SK-N-SH treated with all-trans-retinoic acid at 6 μM for 48 hours (cell line): Measurements from ENCODE around the gene LRRC14B.
"Not testable (repeated sequence)": the region's sequence is repeated elsewhere in the genome, so short reads cannot be mapped to it uniquely, and the experiment has no call there.

ENCODE experiments used
- ATAC-seq: fragments of 200-7000 bp; cut with Tn5 transposase; 3 replicates; pipeline ENCODE4 v1.9.1; 2020; ENCODE audit warnings: mild to moderate bottlenecking, moderate library complexity
- ARNTL ChIP-seq: fragments of 450-650 bp; formaldehyde crosslinking; IDR thresholded peaks from 2 replicates; pipeline ENCODE4 v1.5.0; 2020; ENCODE audit warnings: low read depth, mild to moderate bottlenecking, moderate library complexity, borderline replicate concordance
- BACH2 ChIP-seq: fragments of 250-450 bp; sonication (Bioruptor Pico); IDR thresholded peaks from 2 replicates; pipeline ENCODE4 v1.9.0; 2021; ENCODE audit warnings: mild to moderate bottlenecking, borderline replicate concordance
- CSDC2 ChIP-seq: fragments of 250-450 bp; sonication (Bioruptor Pico); IDR thresholded peaks from 2 replicates; pipeline ENCODE4 v1.5.0; 2020; ENCODE audit warnings: mild to moderate bottlenecking, moderate library complexity
- CSRNP3 ChIP-seq: fragments of 250-450 bp; sonication (Bioruptor Pico); IDR thresholded peaks from 2 replicates; pipeline ENCODE4 v1.5.1; 2021; ENCODE audit warnings: mild to moderate bottlenecking, moderate library complexity
- ESRRG ChIP-seq: fragments of 250-450 bp; sonication (Bioruptor Pico); IDR thresholded peaks from 2 replicates; pipeline ENCODE4 v1.6.1; 2021; ENCODE audit warnings: mild to moderate bottlenecking
- GLIS3 ChIP-seq: fragments of 250-450 bp; sonication (Bioruptor Pico); IDR thresholded peaks from 2 replicates; pipeline ENCODE4 v1.5.0; 2020; ENCODE audit warnings: mild to moderate bottlenecking, moderate library complexity
- ISL1 ChIP-seq: fragments of 250-450 bp; sonication (Bioruptor Pico); IDR thresholded peaks from 2 replicates; pipeline ENCODE4 v2.1.2; 2022; ENCODE audit warnings: mild to moderate bottlenecking, moderate library complexity
- OSR1 ChIP-seq: fragments of 250-450 bp; sonication (Bioruptor Pico); IDR thresholded peaks from 2 replicates; pipeline ENCODE4 v1.8.0; 2022; ENCODE audit warnings: moderate library complexity, mild to moderate bottlenecking, inconsistent platforms
- POU6F1 ChIP-seq: fragments of 250-450 bp; sonication (Bioruptor Pico); IDR thresholded peaks from 2 replicates; pipeline ENCODE4 v1.8.0; 2021; ENCODE audit warnings: low read depth, mild to moderate bottlenecking, moderate library complexity, borderline replicate concordance
- TCF4 ChIP-seq: fragments of 250-450 bp; sonication (Bioruptor Pico); IDR thresholded peaks from 2 replicates; pipeline ENCODE4 v1.8.0; 2021; ENCODE audit warnings: mild to moderate bottlenecking, moderate library complexity, borderline replicate concordance
- TOX ChIP-seq: fragments of 250-450 bp; sonication (Bioruptor Pico); IDR thresholded peaks from 2 replicates; pipeline ENCODE4 v1.8.0; 2021; ENCODE audit warnings: mild to moderate bottlenecking, moderate library complexity, borderline replicate concordance
- TSHZ2 ChIP-seq: fragments of 250-450 bp; sonication (Bioruptor Pico); IDR thresholded peaks from 2 replicates; pipeline ENCODE4 v1.5.0; 2020; ENCODE audit warnings: mild to moderate bottlenecking, moderate library complexity
- ZFP3 ChIP-seq: fragments of 250-450 bp; sonication (Bioruptor Pico); IDR thresholded peaks from 2 replicates; pipeline ENCODE4 v1.5.0; 2020; ENCODE audit warnings: mild to moderate bottlenecking, moderate library complexity
- ZFP30 ChIP-seq: fragments of 450-650 bp; formaldehyde crosslinking; IDR thresholded peaks from 2 replicates; pipeline ENCODE4 v1.5.0; 2022; ENCODE audit warnings: mild to moderate bottlenecking, moderate library complexity
- ZNF565 ChIP-seq: fragments of 450-650 bp; formaldehyde crosslinking; conservative IDR thresholded peaks from 2 replicates; pipeline ENCODE4 v1.5.0; 2020; ENCODE audit warnings: low read depth, mild to moderate bottlenecking, moderate library complexity
- ZNF70 ChIP-seq: fragments of 450-650 bp; formaldehyde crosslinking; IDR thresholded peaks from 2 replicates; pipeline ENCODE4 v1.5.0; 2020; ENCODE audit warnings: mild to moderate bottlenecking, moderate library complexity
- ZNF8 ChIP-seq: fragments of 450-650 bp; formaldehyde crosslinking; IDR thresholded peaks from 2 replicates; pipeline ENCODE4 v1.5.0; 2020; ENCODE audit warnings: mild to moderate bottlenecking, moderate library complexity

Gene LRRC14B

GRCh38 chr5:234450-234849 lies 43.2 kb downstream of the LRRC14B start:
- TF ChIP-seq TCF4 (CRISPR knock-in tag) (no peak), TSHZ2 (CRISPR knock-in tag) (no peak), CSDC2 (CRISPR knock-in tag) (no peak), ZFP30 (no peak), OSR1 (CRISPR knock-in tag) (no peak), CSRNP3 (CRISPR knock-in tag) (no peak), ESRRG (no peak), TOX (CRISPR knock-in tag) (no peak), ZNF565 (CRISPR knock-in tag) (no peak), ZNF8 (CRISPR knock-in tag) (no peak), POU6F1 (CRISPR knock-in tag) (no peak), ZFP3 (CRISPR knock-in tag) (no peak), BACH2 (CRISPR knock-in tag) (no peak), GLIS3 (CRISPR knock-in tag) (no peak), ISL1 (CRISPR knock-in tag) (no peak), ARNTL (no peak), ZNF70 (CRISPR knock-in tag) (no peak)
- ATAC-seq = no peak

GRCh38 chr5:235527-235926 lies 44.2 kb downstream of the LRRC14B start:
- ATAC-seq = not testable (repeated sequence)

GRCh38 chr5:237931-238330 lies 46.6 kb downstream of the LRRC14B start:
- not testable (repeated sequence) for ATAC-seq

- not testable (repeated sequence) for ATAC-seq
These were observed 49.3 kb downstream of the LRRC14B start for GRCh38 chr5:240550-240949.

- ATAC-seq = not testable (repeated sequence)
These were observed 49.9 kb downstream of the LRRC14B start for GRCh38 chr5:241045-241669.

- not testable (repeated sequence) for ATAC-seq
These were observed 52.5 kb downstream of the LRRC14B start for GRCh38 chr5:243683-244367.

GRCh38 chr5:245717-246116 lies 54.4 kb downstream of the LRRC14B start:
- ATAC-seq = not testable (repeated sequence)
